SK-N-SH (cell line): ENCODE measurements around the gene RREB1. TPM values are rescaled to one million over a fixed set of nuclear protein-coding genes. Genes with fewer than 3 reads are reported as not detected.

Experiments used
- CTCF ChIA-PET: fragments of 300-600, 350-600 bp; formaldehyde crosslinking; extraction: SDS; loops from one replicate; lab custom pipeline; 2021; lab: Yijun Ruan, JAX
- POLR2A ChIA-PET: fragments of 350-600 bp; sonication (Branson Sonifier 250); formaldehyde crosslinking; extraction: SDS; loops from one replicate; lab custom pipeline; 2020; ENCODE audit warnings: antibody characterized with exemption, inconsistent platforms; lab: Yijun Ruan, JAX
- DNase-seq: peaks from one replicate; pipeline ENCODE4 v3.0.0; 2012
- H2AFZ ChIP-seq: fragments of 200-600 bp; sonication (generic); 2 replicates; pipeline ENCODE4 v1.8.1; 2016; ENCODE audit warnings: antibody characterized with exemption, mild to moderate bottlenecking, low read depth
- H3F3A ChIP-seq: fragments of 200-600 bp; sonication (generic); replicated peaks from 2 replicates; pipeline ENCODE3; 2016; ENCODE audit warnings: antibody characterized with exemption, mild to moderate bottlenecking; ENCODE audit not compliant: insufficient read depth
- H3K27ac ChIP-seq, 2 experiments: fragments of 200-500 bp in 1 of 2; fragments of 200-600 bp in 1 of 2; sonication (Bioruptor generic) in 1 of 2; sonication (generic), shearing (Covaris generic) in 1 of 2; 2 replicates each; pipeline versions ENCODE4 v1.5.1 to v1.6.1; 2014 to 2016; ENCODE audit warnings: low read depth in 2 of 2, inconsistent platforms in 1 of 2, low read length in 1 of 2, mild to moderate bottlenecking in 1 of 2, mixed read lengths in 1 of 2
- H3K27me3 ChIP-seq: fragments of 200-600 bp; sonication (generic), shearing (Covaris generic); 2 replicates; pipeline ENCODE4 v1.6.1; 2016; ENCODE audit warnings: mixed run types; ENCODE audit not compliant: insufficient read depth
- H3K36me3 ChIP-seq, 2 experiments: fragments of 200-500 bp in 1 of 2; fragments of 200-600 bp in 1 of 2; sonication (Bioruptor generic) in 1 of 2; sonication (generic) in 1 of 2; replicated peaks in 1 of 2; 2 replicates each; pipeline versions ENCODE3 to v1.5.1; 2014 to 2016; ENCODE audit warnings: low read length in 1 of 2, mild to moderate bottlenecking in 1 of 2; ENCODE audit not compliant: insufficient read depth in 2 of 2, control insufficient read depth in 1 of 2
- H3K4me1 ChIP-seq, 2 experiments: fragments of 200-500 bp in 1 of 2; fragments of 200-600 bp in 1 of 2; sonication (Bioruptor generic) in 1 of 2; sonication (generic), shearing (Covaris generic) in 1 of 2; 2 replicates each; pipeline versions ENCODE4 v1.5.1 to v1.6.1; 2014 to 2016; ENCODE audit warnings: low read depth in 1 of 2, low read length in 1 of 2, mixed run types in 1 of 2; ENCODE audit not compliant: insufficient read depth in 2 of 2, control insufficient read depth in 1 of 2
- H3K4me2 ChIP-seq: fragments of 200-600 bp; sonication (generic), shearing (Covaris generic); 2 replicates; pipeline ENCODE4 v1.6.1; 2017; ENCODE audit warnings: mixed run types
- H3K4me3 ChIP-seq, 2 experiments: fragments of 200-500 bp in 1 of 2; fragments of 200-600 bp in 1 of 2; sonication (Bioruptor generic) in 1 of 2; sonication (generic), shearing (Covaris generic) in 1 of 2; 2 replicates each; pipeline versions ENCODE4 v1.5.1 to v1.8.1; 2014 to 2016; ENCODE audit warnings: low read depth in 2 of 2, inconsistent platforms in 1 of 2, low read length in 1 of 2, mild to moderate bottlenecking in 1 of 2, mixed read lengths in 1 of 2, moderate library complexity in 1 of 2
- H3K79me2 ChIP-seq: fragments of 200-600 bp; sonication (generic); 2 replicates; pipeline ENCODE4 v1.8.1; 2017; ENCODE audit warnings: mild to moderate bottlenecking; ENCODE audit not compliant: insufficient read depth
- H3K9ac ChIP-seq: fragments of 200-600 bp; sonication (generic); 2 replicates; pipeline ENCODE4 v1.6.1; 2017; ENCODE audit warnings: mixed run types
- H3K9me2 ChIP-seq: fragments of 200-600 bp; sonication (generic); 2 replicates; pipeline ENCODE4 v1.6.1; 2017; ENCODE audit warnings: mixed run types
- H3K9me3 ChIP-seq: fragments of 200-600 bp; sonication (generic); 2 replicates; pipeline ENCODE4 v1.6.1; 2017; ENCODE audit warnings: mixed run types, mild to moderate bottlenecking, moderate library complexity
- H4K20me1 ChIP-seq: fragments of 200-600 bp; sonication (generic); 2 replicates; pipeline ENCODE4 v1.6.1; 2017; ENCODE audit warnings: mild to moderate bottlenecking, mixed run types; ENCODE audit not compliant: insufficient read depth
- CHD2 ChIP-seq: fragments of 150-350 bp; IDR thresholded peaks from 2 replicates; pipeline ENCODE4 v1.6.1; 2018; ENCODE audit warnings: low read length; ENCODE audit not compliant: partially characterized antibody
- CTCF ChIP-seq: fragments of 200-600 bp; sonication (generic); IDR thresholded peaks from 2 replicates; pipeline ENCODE4 v1.6.1; 2017; ENCODE audit warnings: antibody characterized with exemption, mild to moderate bottlenecking, moderate library complexity
- ELF1 ChIP-seq: IDR thresholded peaks from 2 replicates; pipeline ENCODE4 v1.4.0; 2012
- EP300 ChIP-seq, 2 experiments: IDR thresholded peaks; 2 replicates each; pipeline versions ENCODE4 v1.4.0 to v1.6.1; 2012; ENCODE audit warnings: borderline replicate concordance in 1 of 2, low read depth in 1 of 2, low read length in 1 of 2
- EZH2phosphoT487 ChIP-seq: fragments of 200-600 bp; sonication (generic); IDR thresholded peaks from 2 replicates; pipeline ENCODE4 v1.6.1; 2017; ENCODE audit warnings: low read depth, mixed run types, mild to moderate bottlenecking, antibody characterized with exemption, moderate library complexity, borderline replicate concordance
- FOXM1 ChIP-seq: IDR thresholded peaks from 2 replicates; pipeline ENCODE4 v1.4.0; 2012; ENCODE audit warnings: low read depth, mild to moderate bottlenecking
- GABPA ChIP-seq: IDR thresholded peaks from 2 replicates; pipeline ENCODE4 v1.4.0; 2012; ENCODE audit warnings: low read depth, mild to moderate bottlenecking
- GATA2 ChIP-seq: sonication (generic); formaldehyde crosslinking; IDR thresholded peaks from 2 replicates; pipeline ENCODE4 v1.5.0; 2020; ENCODE audit warnings: mild to moderate bottlenecking, missing genetic modification reagents
- JUND ChIP-seq: IDR thresholded peaks from 2 replicates; pipeline ENCODE4 v1.4.0; 2012
- MAX ChIP-seq: IDR thresholded peaks from 2 replicates; pipeline ENCODE4 v1.4.0; 2012; ENCODE audit warnings: low read depth
- MEF2A ChIP-seq: IDR thresholded peaks from 2 replicates; pipeline ENCODE4 v1.4.0; 2012; ENCODE audit warnings: low read depth, borderline replicate concordance
- MXI1 ChIP-seq: IDR thresholded peaks from 2 replicates; pipeline ENCODE4 v1.6.1; 2012; ENCODE audit warnings: mild to moderate bottlenecking, low read depth, low read length, improper control_type of control experiment
- NFIC ChIP-seq: IDR thresholded peaks from 2 replicates; pipeline ENCODE4 v1.4.0; 2012; ENCODE audit warnings: borderline replicate concordance
- NRF1 ChIP-seq: IDR thresholded peaks from 2 replicates; pipeline ENCODE4 v1.6.1; 2012; ENCODE audit warnings: low read depth, mild to moderate bottlenecking, low read length
- PBX3 ChIP-seq: IDR thresholded peaks from 2 replicates; pipeline ENCODE4; 2012
- POLR2AphosphoS5 ChIP-seq: IDR thresholded peaks from 2 replicates; pipeline ENCODE4 v1.6.1; 2012; ENCODE audit warnings: low read depth, low read length
- RAD21 ChIP-seq: IDR thresholded peaks from 2 replicates; pipeline ENCODE4 v1.6.1; 2012; ENCODE audit warnings: mild to moderate bottlenecking, low read length
- RFX5 ChIP-seq: IDR thresholded peaks from 2 replicates; pipeline ENCODE4 v1.6.1; 2012; ENCODE audit warnings: mild to moderate bottlenecking, improper control_type of control experiment, low read length
- TCF12 ChIP-seq: IDR thresholded peaks from 2 replicates; pipeline ENCODE4 v1.4.0; 2012
- TEAD4 ChIP-seq: IDR thresholded peaks from 2 replicates; pipeline ENCODE4 v1.4.0; 2012; ENCODE audit warnings: mild to moderate bottlenecking, borderline replicate concordance; ENCODE audit not compliant: insufficient read depth
- USF2 ChIP-seq: fragments of 150-350 bp; IDR thresholded peaks from 2 replicates; pipeline ENCODE4 v1.6.1; 2017; ENCODE audit warnings: antibody characterized with exemption, low read length, low read depth, borderline replicate concordance
- YY1 ChIP-seq: IDR thresholded peaks from 2 replicates; pipeline ENCODE4 v1.4.0; 2012; ENCODE audit warnings: low read depth, mild to moderate bottlenecking
- WGBS: methylation state at CpG from one replicate; pipeline ENCODE4 v1.1.6; 2017; ENCODE audit warnings: low lambda C conversion rate; 5-methylcytosine and 5-hydroxymethylcytosine counted together
- polyA plus RNA-seq, 3 experiments: library from polyadenylated mRNA; depleted of rRNA; stranded (reverse); fragments of >200 nt; gene quantifications; 2 replicates each; pipeline ENCODE4 v1.2.3, GENCODE V29; 2012
- TF ChIP-seq, protein P1 (sequence below): fragments of 150-350 bp; IDR thresholded peaks from 2 replicates; pipeline ENCODE4 v1.6.1; 2016; ENCODE audit warnings: mild to moderate bottlenecking, low read depth, low read length
- TF ChIP-seq, protein P2 (sequence below): IDR thresholded peaks from 2 replicates; pipeline ENCODE4 v1.4.0; 2012; ENCODE audit warnings: low read depth, borderline replicate concordance

RREB1 gene
- polyA plus RNA-seq, 1 of the 3 experiments (the other 2 are of a cell fraction): 2.0 TPM

GRCh38 chr6:7264041-7264440, 156.3 kb downstream of the RREB1 start (continued):
- TF ChIP-seq CTCF (no peak), JUND (no peak), NFIC (no peak), GATA2 (no peak), EP300 (IDR thresholded peaks at IDR 0.05; ENCODE audit: borderline replicate concordance in 1 of 2, low read depth in 1 of 2, low read length in 1 of 2) (no peak)
- TF ChIP-seq, protein P1, sequence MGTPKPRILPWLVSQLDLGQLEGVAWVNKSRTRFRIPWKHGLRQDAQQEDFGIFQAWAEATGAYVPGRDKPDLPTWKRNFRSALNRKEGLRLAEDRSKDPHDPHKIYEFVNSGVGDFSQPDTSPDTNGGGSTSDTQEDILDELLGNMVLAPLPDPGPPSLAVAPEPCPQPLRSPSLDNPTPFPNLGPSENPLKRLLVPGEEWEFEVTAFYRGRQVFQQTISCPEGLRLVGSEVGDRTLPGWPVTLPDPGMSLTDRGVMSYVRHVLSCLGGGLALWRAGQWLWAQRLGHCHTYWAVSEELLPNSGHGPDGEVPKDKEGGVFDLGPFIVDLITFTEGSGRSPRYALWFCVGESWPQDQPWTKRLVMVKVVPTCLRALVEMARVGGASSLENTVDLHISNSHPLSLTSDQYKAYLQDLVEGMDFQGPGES: no peak

GRCh38 chr6:7264686-7265384, 157.1 kb downstream of the RREB1 start:
- POLR2A ChIA-PET: no interaction called here
- Histone ChIP-seq H3K9me2 (no peaks in the 10 kb centered on the region), H3K4me1 (peaks cover 6 to 18% of the 10 kb centered on the region in 2 experiments; a peak in 2 of 4 replicates), H3K4me3 (no peak overlapping the region), H2AFZ (no peak overlapping the region), H3K9ac (no peak overlapping the region), H3K27ac (no peak overlapping the region), H3K79me2 (no peaks in the 10 kb centered on the region), H4K20me1 (no peaks in the 10 kb centered on the region), H3K27me3 (no peaks in the 10 kb centered on the region), H3K4me2 (no peak overlapping the region)
- 83% methylated on average over 13 of the region's 17 CpGs for WGBS
- CTCF ChIA-PET: interaction anchor here (0.8 to 3.9 kb wide), 2 partner anchors 11 to 21 kb away, joined by 4 to 23 read pairs; no protein-coding TSS in a partner anchor
- TF ChIP-seq NRF1: no peak
- no peak for TF ChIP-seq YY1
- TF ChIP-seq, protein P2, sequence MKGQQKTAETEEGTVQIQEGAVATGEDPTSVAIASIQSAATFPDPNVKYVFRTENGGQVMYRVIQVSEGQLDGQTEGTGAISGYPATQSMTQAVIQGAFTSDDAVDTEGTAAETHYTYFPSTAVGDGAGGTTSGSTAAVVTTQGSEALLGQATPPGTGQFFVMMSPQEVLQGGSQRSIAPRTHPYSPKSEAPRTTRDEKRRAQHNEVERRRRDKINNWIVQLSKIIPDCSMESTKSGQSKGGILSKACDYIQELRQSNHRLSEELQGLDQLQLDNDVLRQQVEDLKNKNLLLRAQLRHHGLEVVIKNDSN: no peak
- TF ChIP-seq FOXM1: no peak
- no peak for TF ChIP-seq ELF1
- TF ChIP-seq RAD21: no peak
- no peak for TF ChIP-seq PBX3
- no peak for TF ChIP-seq USF2
- no peak for TF ChIP-seq EP300 (IDR thresholded peaks at IDR 0.05; ENCODE audit: borderline replicate concordance in 1 of 2, low read depth in 1 of 2, low read length in 1 of 2)
- TF ChIP-seq MEF2A: no peak
- TF ChIP-seq TCF12: no peak
- TF ChIP-seq POLR2AphosphoS5: no peak
- TF ChIP-seq MAX: no peak
- TF ChIP-seq CTCF: no peak
- no peak for TF ChIP-seq CHD2
- no peak for TF ChIP-seq EZH2phosphoT487
- TF ChIP-seq MXI1: no peak
- TF ChIP-seq TEAD4: no peak
- TF ChIP-seq RFX5: no peak
- TF ChIP-seq GABPA: no peak
- TF ChIP-seq, all 33 proteins: peak for 0
- H3K36me3 ChIP-seq: no peaks in the 10 kb centered on the region
- DNase-seq: no peak
- H3K9me3 ChIP-seq: no peaks in the 10 kb centered on the region
- no peaks in the 10 kb centered on the region for H3F3A ChIP-seq
